GM19023 (cell line): ENCODE measurements around the gene FYCO1.
"Not testable (repeated sequence)": the region's sequence is repeated elsewhere in the genome, so short reads cannot be mapped to it uniquely, and the experiment has no call there.

ENCODE experiments used
- ATAC-seq: cut with Tn5 transposase; IDR thresholded peaks from one replicate; pipeline ENCODE4 v1.9.1; 2021; ENCODE audit warnings: mild to moderate bottlenecking, moderate library complexity; ENCODE audit not compliant: unreplicated experiment

The FYCO1 gene

DNA sequence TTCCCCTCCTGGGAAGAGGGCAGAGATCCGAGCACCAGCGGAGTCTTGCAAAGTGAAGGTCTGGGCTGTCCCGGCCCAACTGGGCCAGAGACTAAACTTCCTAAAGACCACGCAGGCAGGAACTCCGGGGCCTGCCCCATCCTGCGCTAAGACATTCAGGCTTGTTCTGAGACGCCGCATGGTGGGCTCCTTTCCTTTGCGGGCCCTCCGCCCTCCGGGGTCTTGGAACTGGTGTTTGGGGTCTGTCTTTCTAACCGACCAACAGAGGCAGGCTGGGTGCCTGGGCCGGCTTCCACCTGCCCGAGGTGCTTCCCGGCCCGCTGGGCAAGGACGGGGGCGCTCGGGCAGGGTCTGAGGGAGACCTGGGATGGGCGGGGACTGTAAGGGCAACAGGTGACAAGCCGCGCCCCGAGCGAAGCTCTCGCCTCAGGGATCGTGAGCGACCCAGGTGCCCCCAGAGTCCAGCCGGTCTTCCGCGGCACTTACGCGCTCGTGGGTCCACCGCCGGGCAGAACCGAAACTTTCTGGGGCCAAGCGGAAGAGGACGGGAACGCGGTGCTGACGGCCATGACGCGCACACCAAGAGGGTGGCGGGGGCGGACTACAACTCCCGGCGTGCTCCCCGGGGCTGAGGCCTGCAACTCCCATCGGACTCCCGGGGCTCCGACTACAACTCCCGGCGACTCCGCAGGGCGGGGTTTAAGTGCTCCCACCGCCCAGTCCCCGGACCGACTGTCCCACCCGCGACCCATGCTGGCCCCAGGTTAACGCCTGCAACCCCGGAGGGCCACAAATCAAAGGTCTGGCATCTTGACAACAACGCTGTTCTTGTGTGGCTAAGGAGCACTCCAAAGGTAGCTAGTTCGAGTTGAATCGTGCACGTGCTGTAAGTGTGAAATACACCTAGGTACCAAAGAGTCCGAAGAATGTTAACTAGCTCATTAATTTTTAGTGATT lies at the start of gene FYCO1:
TSS of gene FYCO1 (minus strand) at position 589 of the 957 bp plus-strand sequence. CDS start 10,914 bp downstream, outside the sequence.
- peak; percentile 91 for ATAC-seq

DNA sequence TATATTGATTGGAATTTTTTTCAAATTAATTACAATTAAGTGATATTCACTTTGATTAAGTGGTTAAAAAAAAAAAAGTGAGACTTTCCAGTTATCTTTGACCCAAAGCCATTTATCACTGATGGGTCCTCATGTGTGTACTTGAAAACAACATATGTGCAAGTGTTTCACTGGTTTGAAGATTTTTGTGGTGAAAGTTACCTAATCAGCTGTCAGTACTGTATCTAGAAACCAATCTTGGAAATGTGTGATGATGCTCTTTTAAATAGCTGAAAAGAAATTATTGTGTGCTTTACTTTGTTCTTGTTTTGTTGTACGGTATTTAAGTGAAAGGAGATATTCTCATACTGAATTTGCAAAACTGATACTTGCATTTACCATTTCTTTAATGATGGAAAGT lies 43.3 kb upstream of the FYCO1 start:
- ATAC-seq: no peak

DNA sequence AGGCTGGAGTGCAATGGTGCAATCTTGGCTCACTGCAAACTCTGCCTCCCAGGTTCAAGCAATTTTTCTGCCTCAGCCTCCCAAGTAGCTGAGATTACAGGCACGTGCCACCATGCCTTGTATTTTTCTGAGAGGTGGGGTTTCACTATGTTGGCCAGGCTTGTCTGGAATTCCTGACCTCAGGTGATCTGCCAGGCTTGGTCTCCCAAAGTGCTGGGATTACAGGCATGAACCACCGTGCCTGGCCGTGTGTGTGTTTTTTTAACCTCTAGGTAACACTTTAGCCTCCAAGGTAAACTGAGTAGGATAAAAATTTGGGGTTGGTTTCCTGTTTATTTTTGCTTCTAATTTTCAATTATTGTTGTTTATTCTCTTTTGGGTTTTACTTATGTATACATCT lies 42.4 kb upstream of the FYCO1 start:
- ATAC-seq: not testable (repeated sequence)

DNA sequence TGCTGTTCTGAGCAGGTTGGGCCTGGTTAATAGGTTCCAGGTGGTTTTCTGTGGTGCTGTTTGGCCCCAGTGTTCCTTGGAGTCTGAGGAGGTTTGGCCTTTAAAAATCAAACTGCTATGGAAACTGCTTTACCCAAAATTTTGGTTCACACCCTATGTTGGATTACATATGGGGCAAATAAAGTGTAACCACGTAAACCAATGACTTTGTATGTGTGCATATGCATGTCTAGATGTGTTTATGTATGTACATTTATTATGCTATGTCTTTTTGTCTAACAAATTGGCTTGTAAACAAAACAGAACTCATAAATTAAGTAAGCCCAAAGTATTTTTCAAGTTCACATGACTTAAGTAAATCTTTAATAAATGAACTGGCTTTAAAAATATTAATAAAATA lies 40.6 kb upstream of the FYCO1 start:
- ATAC-seq: no peak

DNA sequence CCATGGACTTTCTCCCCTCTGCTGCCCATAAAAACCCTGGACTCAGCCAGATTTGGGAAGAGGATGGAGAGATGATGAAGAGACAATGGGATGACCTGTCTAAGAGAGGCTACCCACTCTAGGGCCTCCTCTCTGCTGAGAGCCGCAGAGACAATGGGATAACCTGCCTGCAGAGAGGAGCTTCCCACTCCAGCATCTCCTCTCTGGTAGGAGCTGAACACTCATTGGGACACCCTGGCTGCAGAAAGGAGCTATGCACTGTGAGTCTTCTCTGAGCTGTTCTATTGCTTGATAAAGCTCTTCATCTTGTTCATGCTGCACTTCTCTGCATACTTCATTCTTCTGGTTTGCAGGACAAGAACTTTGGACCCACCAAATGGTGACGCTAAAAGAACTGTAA lies 36.1 kb upstream of the FYCO1 start:
- no peak for ATAC-seq

DNA sequence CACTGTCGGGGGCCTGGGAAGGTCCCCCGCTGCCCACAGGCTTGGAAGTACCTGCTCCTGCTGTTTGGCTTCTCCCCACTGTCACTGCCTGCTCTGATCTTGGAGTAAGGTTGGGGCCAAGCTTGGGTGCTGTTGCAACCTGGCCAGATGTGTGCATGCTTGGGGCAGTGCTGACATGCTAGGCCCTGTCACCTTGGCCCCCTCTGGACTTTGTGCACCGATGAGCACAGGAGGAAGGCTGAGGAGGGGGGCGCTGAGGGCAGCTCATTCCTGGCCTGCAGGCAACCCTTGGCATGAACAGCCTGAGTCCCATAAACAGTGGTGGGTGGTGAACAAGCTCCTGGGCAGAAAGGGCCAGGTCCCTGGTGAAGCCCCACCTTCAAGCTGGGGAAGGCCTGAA lies 35.6 kb upstream of the FYCO1 start:
- no peak for ATAC-seq

DNA sequence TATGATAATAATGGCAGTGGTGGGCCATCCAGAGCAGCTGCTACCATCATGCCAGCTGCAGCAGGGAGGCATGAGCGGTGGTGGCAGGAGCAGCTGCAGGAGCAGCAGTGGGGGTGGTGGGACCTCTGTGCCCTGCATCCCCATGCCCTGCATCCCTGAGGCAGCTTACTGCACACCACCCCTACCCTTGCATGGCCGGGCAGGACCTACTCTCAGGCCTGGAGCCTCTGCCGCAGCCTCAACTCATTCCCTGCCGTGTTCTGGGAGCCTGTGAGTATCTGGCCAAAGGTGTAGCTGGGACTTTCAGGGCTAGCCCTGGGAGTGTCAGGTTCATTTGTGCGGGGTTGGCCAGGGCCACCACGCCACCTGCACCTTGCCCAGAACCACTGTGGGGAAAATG lies 35.0 kb upstream of the FYCO1 start:
- no peak for ATAC-seq

DNA sequence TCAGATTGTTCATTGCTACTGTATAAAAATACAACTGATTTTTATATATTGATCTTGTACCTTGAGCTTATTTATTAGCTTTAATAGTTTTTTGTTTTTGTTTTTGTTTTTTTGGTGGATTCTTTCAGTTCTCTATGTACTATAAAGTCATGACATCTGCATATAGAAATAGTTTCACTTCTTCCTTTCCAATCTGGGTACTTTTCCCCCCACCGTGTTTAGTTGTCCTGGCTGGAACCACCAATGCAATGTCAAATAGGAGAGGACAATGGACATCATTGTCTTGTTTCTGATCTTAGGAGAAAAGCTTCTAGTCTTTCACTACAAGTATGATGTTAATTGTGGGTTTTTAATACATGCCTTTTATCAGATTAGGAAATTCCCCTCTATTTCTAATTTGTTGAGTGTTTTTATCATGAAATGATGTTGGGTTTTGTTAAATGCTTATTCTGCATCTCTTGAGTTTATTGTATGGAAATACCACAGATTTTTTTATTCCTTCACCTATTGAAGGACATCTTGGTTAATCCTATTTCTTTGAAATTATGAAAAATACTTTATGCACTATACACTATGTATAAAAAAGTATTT lies 34.4 kb upstream of the FYCO1 start:
- no peak for ATAC-seq

DNA sequence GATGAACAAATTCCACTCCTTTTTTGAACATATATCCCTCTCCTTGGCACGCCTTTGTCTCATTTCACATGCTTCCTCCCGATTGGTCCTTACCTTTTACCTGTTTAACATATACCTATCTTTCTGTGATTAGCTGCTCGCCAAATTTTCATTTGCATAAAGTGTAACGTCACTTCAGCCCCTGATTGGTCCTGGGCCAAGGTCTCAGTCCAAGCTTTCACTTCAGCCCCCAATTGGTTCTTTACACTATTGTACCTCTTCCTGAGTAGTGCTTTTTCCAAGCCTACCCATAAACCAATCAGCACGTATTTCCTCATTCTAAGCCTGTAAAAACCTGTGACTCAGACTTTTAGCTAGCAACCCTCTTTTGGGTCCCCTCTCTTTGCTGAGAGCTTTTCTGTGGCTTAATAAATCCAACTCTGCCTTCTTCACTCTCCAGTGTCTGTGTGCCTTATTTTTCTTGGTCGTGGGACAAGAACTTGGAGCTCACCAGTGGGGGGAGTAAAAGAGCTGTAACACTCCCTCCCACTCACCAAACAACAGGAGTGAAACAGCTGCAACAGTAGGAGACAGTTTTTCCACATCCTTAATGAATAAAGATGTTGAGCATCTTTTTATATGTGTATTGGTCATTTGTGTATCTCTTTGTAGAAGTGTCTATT lies 32.2 kb upstream of the FYCO1 start:
- no peak for ATAC-seq

DNA sequence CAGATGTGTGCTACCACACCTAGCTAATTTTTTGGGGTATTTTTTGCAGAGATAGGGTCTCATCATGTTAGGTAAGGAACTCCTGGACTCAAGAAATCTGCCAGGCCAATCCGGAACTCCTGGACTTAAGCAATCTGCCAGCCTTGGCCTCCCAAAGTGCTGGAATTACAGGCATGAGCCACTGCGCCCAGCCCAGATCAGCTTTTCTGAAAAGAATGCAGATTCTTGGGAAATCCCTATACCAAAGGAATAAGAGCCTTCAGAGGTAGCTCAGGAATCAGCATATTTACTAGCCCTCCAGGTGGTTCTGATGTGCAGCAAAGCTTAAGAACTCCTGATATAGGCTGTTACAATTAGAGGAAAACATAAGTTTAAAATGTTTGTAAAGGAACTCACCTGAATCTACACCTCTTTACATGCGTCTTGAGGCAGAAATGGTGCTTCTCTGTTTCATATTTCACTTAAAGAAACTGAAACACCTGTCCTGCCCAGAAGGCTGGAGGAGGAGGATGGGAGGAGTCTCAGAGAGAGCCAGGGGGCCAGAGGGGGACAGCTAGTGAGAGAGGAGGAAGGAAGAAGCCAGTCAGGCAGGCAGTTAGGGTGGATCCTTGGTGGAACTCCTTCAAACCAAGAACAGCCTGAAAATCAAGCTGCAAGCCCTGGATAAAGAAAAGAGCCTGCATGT lies 31.5 kb upstream of the FYCO1 start, which contains the start of gene XCR1:
TSS of gene XCR1 (minus strand) at position 463 of the 685 bp plus-strand sequence. CDS start 5,536 bp downstream, outside the sequence.
- no peak for ATAC-seq

DNA sequence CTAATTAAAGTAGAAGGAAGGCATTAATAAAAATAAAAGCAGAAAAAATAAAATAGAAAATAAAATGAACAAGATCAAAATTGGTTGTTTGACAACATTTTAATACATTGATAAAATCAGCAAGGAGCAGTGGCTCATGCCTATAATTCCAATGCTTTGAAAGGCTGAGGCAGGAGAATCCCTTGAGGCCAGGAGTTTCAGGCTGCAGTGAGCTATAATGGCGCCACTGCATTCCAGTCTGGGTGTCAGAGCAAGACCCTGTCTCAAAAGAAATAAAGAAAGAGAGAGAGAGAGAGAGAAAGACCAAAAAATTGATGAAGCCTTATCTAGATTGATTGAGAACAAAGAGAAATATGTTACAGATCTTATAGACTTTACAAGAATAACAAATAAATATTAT lies 29.5 kb upstream of the FYCO1 start:
- no peak for ATAC-seq

DNA sequence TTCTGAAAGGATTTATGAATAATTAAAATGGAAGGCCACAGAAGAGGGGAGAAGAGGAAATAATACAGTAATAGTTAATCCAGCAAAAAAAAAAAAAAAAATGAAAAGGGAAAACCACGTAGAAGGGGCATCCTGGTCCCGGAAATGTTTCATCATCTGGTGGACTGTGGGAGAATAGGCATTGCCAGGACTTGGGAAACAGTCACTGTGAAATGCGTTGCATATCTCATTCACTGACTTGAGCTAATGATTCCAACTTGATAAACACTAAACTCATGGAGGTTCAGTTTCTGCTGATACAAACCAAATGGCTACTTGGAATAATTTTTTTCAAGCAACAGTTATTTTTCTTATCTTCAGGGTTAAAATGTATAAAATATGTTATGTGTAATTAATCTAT lies 28.5 kb upstream of the FYCO1 start:
- ATAC-seq: no peak

DNA sequence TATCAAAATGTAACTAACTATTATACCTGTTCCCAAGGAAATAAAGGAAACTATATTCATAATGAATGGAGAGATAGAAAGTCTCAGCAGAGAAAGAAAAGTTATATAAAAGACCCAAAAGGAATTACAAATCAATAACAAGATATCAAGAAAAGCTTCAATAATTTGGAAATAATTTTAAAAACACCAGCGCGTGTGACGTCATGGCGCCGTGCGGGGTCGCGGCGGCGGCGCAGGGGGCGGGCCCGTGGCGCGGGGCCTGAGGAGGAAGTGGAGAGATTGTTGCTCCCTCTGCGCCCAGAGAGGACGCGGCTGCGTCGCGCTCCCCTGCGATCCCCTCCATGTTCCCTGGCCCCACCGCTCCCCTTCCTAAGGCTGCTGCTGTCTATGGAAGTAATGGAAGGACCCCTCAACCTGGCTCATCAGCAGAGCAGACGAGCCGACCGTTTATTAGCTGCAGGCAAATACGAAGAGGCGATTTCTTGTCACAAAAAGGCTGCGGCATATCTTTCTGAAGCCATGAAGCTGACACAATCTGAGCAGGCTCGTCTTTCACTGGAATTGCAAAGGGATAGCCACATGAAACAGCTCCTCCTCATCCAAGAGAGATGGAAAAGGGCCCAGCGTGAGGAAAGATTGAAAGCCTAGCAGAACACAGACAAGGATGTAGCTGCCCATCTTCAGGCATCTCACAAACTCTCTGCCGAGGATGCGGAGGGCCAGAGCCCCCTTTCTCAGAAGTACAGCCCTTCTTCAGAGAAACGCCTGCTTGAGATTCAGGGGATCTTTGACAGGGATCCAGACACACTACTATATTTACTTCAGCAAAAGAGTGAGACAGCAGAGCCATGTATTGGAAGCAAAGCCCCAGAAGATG lies 27.5 kb upstream of the FYCO1 start:
- ATAC-seq: no peak

DNA sequence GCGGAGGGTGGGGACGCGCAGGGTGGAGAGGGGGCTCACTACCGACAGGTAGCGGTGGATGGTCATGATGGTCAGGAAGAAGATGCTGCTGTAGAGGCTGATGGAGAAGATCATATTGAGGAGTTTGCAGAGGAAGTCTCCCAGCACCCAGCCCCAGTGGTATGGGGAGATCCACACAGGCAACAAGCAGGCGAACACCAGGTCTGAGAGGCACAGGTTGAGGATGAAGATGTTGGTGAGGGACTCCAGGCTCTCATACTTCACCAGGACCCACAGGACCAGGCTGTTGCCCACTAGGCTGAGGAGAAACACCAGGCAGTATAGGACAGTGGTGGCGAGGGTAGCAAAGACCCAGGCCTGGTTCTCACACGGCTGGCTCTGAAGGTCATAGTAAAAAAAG lies 25.9 kb upstream of the FYCO1 start:
- ATAC-seq: no peak

DNA sequence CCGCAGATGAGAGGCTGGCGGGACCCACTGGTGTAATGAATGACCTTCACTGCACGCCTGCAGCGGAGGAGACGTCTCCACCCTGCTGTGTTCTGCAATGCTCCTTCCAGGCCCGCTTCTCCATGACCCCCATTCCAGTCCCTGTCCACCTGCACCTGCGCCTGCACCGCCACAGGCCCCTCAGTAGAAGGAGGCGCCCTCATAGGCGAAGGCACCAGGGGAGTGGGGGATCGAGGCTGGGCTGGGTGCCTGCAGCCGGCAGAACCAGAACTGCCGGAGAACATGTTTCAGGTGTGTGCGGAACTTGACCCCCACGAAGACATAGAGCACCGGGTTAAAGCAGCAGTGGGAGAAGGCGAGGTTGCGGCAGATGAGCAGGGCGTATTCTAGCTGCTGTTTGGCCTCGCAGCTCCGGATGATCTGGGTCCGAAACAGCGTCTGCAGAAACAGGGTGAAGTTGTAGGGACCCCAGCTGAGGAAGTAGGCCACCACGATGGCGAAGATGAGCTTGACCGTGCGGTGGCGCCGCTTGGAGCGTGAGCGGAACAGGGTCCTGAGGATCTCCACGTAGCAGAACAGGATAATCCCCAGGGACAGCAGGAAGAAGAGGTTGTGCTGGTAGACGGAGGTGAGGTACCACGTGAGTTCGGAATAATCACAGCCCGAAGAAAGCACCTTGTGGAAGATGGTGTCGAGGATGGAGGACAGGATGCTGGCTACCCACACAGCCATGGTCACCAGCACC lies 25.3 kb upstream of the FYCO1 start:
- ATAC-seq: no peak

DNA sequence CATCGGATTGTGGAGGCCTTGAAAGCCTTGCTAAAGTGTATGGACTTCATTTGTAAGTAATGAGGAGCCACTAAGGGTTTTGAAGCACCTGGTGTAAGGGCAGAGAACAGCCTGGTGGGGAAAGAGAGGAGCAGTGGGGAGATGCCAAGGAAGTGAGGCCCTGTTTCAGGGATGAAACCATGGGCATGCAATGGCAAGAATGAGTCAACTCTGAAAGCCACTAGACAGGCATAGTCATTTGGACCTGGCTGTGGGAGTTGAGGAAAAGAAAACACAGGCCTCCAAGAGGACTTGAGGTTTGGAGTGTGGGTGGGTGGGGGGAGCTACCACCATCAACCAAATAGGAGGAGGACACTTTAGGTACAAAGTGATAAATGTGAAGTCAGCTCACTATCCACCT lies 24.1 kb upstream of the FYCO1 start:
- no peak for ATAC-seq

DNA sequence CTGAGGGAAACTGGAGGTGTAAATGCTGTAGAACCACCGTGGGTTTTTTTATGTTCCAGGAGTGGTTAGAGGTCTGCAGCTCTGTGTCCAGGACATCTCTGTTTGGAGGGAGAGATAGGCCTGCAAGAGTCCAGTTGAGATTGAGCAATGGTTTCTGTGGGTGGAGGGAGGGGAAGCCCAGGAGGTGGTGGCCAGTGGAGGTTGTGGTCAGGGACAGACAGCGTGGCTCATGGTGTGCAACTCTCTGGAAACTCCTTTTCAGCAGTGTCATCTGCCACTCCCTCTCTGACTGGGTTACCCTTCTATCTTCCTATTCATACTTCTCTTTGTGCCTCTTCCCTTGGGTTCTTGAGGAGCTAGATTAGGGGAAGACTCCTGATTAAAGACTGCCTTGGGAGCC lies 22.1 kb upstream of the FYCO1 start:
- ATAC-seq: peak; percentile 40

DNA sequence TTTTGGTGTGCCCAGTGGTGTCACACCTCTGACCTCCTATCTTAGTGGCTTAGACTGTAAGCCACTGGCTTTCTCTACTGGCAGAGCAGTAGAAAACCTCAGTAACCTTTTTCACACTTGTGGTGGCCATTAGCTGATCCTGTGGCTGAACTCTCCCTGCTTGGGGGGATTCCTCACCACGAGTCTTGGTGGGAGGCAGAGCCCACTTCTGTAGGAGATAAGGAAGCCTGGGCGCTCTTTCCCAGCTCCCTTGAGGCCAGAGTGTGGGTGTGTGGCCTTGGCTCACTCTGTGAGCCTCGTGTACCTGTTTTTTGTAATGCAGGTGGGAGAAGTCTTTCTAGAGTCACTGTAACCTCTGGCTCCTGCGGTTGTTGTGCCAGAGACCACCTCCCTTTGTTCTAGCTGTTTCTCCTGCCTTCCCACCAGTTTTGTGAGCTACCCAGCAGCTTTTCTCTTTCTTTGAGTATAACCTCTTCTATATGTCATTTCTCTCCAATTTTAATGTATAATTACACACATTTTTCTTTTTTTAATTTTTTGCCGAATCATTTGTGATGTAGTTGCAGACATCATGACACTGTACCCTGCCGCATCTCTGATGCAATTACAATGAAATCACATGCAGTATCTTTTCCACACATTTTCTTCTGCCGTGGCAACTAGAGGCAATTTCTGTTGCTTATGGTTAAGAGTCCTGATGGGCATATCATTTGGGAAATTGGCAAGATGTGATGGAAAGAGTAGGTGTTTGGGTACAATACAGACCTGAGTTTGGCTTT lies 17.9 kb upstream of the FYCO1 start:
- no peak for ATAC-seq

DNA sequence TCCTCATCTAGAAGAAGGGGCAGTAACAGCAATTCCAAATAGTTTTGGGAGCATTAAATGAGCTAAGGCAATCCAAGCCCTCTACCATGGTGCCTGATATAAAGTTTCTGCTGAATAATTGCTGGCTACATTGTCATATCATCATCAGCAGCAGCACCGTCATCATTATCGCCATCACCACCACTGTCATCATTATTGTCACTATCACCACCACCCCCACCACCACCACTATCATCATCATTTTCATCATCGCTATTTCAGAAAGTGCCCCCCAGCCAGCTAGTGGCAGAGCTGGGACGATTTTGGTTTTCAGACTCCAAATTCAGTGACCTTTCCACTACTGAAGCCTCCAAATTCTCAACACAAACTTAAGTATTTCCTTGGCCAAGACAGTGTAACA lies 16.6 kb upstream of the FYCO1 start:
- ATAC-seq: no peak
